HL-60/S4 treated with phorbol 12-myristate 13-acetate at 8.2 ng/mL for 4 days and 3 days (cell line): ENCODE data around the gene MALAT1.

Experiments used
- in situ Hi-C: fragments of 300-500 bp; cut with MboI; formaldehyde crosslinking; loops from 2 replicates; pipeline ENCODE4 v1.15.0; 2022; ENCODE audit warnings: low sequenced_read_pairs

MALAT1 gene

GRCh38 chr11:65478388-65479183 is 20.3 kb upstream of the MALAT1 start:
- in situ Hi-C loops: no loop called here

DNA sequence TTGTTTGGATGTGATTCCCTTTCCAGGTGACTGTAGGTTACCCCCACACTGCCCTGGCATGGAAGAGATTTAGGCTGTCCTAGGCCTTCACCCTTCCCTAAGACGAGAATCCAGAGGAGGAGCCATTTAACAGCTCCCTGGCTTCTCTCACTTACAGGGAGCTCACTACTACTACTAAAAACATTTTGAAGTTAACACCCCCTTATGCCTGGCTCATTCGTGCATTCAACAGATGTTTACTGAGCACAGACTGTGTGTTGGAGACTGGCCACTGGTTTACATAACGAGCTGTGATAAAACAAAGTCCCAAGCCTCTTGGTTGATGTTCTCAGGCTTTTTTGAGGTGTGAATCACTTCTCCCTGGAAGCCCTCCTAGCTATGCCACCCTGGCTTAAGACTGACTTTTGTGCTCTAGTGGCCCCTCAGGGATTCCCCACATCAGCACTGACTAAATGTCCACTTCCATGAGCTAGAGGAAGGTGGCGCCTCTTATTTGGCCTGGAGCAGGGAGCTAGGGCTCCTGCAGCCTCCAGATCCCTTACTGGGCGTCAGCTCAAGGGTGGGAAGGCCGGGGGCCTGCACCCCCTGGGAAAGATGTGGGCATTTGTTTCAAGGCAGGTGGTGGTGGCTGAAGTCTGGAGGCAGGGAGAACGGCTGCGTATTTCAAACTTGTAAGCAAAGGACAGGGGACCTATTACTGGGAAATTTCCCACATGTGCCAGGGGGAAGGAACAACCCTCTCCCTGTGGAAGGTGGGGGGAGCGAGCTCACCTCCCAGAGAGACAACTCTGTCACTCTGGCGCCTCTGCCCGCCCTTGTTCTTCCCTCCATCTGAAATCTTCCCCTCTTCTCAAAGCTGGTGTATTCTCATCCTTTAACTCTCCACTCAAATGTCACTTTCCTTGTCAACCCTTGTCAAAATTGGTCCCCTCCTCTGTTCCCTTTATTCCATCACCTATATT is 19.4 kb upstream of the MALAT1 start:
- in situ Hi-C loops: no loop called here

GRCh38 chr11:65482306-65482850 is 16.5 kb upstream of the MALAT1 start:
- in situ Hi-C loops: no loop called here

DNA sequence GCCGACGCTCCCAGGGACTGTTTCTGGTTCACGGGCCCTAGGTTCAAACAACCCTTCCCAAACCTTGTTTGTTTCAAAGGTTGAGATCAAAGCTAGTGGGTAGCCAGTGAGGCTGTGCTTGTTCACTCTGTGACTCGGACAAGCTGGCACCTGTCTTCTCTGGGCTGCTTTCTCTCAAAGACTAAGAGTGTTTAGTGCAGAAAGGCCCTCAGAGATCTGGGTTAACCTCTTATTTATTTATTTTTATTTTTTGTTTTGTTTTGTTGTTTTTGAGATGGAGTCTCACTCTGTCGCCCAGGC is 13.0 kb upstream of the MALAT1 start:
- in situ Hi-C loops: no loop called here

GRCh38 chr11:65486570-65487466 is 12.0 kb upstream of the MALAT1 start:
- in situ Hi-C loops: no loop called here

DNA sequence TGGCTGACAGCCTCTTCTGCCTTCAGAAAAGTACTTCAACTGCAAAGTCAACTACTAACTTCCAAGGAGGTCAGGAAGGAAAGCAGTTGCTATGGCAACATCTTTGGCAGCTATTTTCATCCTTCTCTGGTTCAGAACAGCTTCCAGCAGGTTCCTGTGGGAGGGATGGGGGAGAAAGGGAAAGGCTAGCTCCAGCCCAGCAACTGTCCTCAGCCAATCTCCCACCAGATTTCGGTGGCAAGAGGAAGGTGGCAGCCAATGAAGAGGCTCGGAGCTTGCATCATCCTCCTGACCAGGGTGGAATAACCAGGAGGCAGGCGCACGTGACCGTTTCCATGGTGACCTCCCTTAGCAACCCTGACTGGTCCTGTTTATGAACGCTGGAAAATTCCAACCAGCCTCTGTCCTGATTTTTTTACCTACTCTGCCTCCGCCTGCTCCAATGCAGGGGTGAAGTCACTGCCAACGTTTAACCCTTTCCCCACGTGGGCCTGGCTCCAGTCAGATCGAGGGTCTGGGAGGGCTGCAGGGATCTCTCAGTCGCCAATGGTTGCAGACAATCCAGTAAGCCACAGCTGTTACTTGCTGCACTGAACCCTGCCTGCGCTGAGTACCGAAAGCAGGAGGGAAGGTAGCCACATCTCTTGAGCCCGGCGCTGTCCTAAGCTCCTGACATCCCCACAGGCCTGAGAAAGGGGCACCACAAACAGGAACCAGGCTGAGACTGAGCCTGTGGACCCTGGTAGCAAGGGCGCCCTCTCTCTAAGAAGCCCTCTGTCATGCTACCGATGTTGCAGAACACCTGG is 11.2 kb upstream of the MALAT1 start:
- in situ Hi-C loops: no loop called here

DNA sequence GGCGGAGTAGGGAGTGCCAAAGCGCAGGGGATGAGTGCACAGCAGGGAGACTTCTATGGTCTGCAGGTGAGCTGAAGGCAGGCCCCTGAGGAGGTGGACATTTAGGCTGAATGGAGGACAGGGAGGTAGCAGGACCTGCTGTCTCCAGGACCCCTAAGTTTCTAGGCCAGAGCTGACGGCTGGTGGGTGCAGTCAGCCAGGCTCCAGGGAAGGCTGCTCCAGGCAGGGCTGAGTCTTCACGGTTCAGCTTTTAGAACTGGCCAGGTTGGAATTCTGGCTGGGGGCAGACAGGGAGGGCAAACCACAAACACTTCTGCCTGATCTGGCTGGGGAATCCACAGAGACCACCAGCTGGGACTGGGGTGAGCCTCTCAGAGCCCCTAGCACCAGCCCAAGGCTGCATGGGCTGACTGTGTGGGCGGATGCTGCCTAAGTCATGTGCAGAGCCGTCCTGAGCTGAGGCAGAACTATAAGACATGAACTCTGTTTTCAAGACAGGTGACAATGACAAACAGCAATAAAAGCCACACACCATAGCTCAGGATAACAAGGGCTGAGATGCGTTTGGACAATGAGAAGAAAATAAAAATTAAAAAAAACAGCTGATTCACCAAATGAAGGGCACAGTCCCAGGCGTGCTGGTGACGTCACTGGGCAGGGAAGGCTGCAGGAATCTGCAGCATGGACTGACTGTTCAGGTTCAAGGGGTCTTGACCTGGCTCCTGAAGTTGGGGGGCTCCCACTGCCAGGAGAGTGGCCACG is 10.4 kb upstream of the MALAT1 start:
- in situ Hi-C loops: no loop called here

DNA sequence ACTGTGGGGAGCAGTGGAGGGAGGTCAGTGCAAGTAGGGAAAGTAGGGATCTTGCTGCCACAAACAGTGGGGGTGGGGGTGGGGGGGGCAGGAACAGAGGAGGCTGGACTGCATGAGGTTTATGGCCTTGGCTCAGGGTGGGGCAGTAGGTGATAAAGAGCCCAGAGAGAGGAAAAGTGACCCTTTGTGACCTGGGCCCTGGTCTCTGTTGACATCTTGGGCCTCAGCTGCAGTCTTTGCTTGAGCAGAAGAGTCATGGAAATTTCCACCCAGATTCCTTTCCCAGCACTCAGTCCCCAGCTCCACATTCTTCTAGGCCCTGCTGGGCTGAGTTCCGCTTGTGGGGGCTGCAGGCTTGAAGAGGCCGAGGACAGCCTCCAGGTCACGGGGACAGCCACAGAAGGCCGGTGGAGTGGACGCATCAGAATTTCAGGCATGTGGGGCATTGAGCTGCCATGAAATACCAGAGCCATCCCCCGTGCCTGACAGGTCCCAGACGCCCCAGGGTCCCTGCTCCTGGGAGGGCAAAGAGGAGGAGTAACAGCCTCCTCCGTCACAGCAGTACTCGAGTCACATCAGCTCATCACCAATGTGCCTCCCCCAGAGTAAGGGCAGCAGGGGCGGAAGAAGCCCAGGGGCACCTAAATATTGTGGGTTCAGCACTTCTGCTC is 9.7 kb upstream of the MALAT1 start:
- in situ Hi-C loops: no loop called here

DNA sequence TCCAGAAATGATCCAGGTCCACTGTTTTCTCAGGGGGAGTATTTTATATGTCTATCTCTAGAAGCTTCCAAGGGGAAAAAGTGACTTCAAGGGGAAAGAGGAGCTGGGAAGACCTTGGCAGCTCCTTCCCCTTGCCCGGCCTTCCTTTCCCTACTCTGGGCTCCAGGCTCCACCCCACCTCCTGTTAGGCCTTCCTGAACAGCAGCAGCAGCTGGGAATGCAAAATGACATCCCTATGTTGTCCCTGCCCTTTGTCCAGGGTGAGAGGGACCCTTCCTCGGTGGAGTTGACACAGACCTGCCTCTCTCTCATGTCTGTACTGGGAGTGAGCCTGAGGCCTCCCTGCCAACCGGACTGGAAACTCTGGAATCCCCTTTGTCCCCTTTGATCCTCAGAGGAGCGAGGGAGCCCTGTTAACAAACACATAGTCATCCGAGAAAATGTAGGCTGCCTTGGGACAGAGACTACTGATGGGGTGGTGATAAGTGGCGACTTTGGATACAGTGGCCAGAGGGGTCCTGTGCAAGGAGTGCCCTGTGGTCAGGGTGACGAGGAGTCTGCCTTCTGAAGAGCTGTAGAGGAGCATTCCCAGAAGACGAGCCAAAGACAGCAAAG is 9.0 kb upstream of the MALAT1 start:
- in situ Hi-C loops: no loop called here

DNA sequence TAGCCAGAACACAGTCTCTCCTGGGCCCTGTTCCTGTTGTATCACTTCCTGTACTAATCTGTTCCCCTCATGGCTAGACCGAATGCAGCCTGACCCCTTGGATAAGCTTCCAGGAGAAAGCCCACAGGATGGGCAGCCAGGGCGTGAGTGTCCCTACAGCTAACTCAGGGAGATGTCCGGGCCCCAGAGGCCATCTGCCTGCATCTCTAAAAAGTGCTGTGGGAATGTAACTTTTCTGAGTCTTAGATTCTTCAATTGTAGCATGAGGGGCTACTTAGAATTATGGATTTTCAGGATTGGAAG is 7.7 kb upstream of the MALAT1 start:
- in situ Hi-C loops: no loop called here

GRCh38 chr11:65491614-65492386 is 7.0 kb upstream of the MALAT1 start:
- in situ Hi-C loops: no loop called here

GRCh38 chr11:65492387-65492636 is 6.5 kb upstream of the MALAT1 start:
- in situ Hi-C loops: no loop called here

GRCh38 chr11:65492637-65493366 is 6.0 kb upstream of the MALAT1 start:
- in situ Hi-C loops: no loop called here

DNA sequence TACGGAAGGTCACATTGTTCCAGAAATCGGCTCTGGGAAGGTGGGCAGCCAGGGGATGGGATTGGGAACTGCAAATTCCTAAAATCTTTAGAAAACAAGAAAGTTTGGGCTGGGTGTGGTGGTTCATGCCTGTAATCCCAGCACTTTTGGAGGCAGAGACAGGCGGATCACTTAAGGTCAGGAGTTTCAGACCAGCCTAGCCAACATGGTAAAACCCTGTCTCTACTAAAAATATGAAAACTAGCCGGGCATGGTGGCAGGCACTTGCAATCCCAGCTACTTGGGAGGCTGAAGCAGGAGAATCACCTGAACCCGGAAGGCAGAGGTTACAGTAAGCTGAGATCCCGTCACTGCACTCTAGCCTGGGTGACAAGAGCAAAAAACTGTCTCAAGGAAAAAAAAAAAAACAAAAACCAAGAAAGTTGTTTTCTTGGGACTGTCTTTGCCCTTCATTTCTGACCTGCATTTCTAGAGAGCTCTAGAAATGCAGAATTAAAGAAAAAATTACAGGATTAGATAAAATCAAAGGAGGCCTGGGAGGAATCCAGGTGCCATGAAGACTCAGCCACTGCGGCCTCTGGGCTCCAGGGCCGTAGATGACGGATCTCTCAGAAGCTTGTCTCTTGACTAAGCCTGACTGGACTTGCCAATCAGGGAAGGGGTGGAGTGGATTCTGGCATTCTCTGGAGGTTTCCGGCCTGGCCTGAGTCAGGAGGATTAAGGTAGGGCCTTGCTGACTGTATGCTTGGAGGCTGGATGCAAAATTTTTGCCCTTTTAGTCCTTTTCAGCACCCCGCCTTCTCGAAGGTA is 5.3 kb upstream of the MALAT1 start:
- in situ Hi-C loops: no loop called here

DNA sequence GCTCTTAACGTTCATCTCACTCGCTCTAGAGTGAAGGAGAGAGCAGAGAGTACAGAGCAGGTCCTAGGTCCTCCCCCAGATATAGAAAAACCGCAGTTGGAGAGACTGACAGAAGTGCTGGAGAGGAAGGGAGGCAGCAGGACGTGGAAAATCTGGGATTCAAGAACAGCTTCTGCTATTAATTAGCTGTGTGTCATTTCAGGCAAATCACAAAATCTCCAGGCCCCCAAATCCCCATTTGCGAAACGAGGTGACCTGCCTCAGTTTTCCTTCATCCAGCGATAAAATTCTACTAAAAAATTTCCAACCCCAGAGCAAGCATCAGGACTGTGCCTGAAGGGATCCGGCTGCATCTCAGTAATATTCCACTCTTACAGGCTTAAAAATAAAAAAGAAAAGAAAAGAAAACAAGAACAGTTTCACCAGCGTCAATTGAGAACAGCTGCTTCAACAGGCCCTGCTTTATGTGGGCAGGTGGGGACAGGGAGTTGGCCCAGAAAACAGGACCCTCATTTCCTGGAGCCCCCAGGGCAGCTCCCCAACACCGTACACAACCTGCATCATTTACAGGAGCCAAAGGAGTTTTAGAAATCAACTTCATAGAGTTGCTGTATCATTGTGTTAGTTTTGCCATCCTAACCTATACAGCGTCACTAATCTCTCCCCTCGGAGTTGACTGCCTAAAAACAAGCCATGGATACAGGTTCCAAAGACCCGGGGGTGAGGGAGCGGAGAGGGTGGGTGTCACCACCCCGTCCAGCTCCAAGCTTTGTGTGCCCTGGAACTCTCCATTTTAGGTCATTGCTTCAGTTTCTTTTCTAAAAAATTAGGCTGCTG is 2.3 kb upstream of the MALAT1 start:
- in situ Hi-C loops: no loop called here
